Stomach (tissue), 9 donors: ENCODE data around the gene LITAF. TPM values are rescaled to one million over a fixed set of nuclear protein-coding genes. Genes with fewer than 3 reads are reported as not detected.

Experiments
- DNase-seq, 2 donors: peaks; one replicate each; pipeline versions ENCODE4 v3.0.0 to v3.0.0-alpha.2; 2013 to 2019
- H3K27ac ChIP-seq, 5 donors: fragments of 200-600 bp in 4 of 5; sonication (generic) in 4 of 5; one replicate each; pipeline ENCODE4 v1.5.1; 2013 to 2019; ENCODE audit warnings: mild to moderate bottlenecking in 1 of 5, moderate library complexity in 1 of 5
- H3K27me3 ChIP-seq, 3 donors: fragments of 200-600 bp; sonication (generic); one replicate each; pipeline ENCODE4 v1.5.1; 2017 to 2019; ENCODE audit warnings: mixed run types in 1 of 3
- H3K36me3 ChIP-seq, 4 donors: fragments of 200-600 bp; sonication (generic); 1 replicate in 3 of 4; 2 replicates in 1 of 4; pipeline ENCODE4 v1.5.1; 2016 to 2019
- H3K4me1 ChIP-seq, 4 donors: fragments of 200-600 bp; sonication (generic); one replicate each; pipeline ENCODE4 v1.5.1; 2016 to 2019
- H3K4me3 ChIP-seq, 4 donors: fragments of 200-600 bp; sonication (generic) in 3 of 4; one replicate each; pipeline ENCODE4 v1.5.1; 2016 to 2019; ENCODE audit warnings: mild to moderate bottlenecking in 1 of 4
- H3K9me3 ChIP-seq, 4 donors: fragments of 200-600 bp; sonication (generic); one replicate each; pipeline ENCODE4 v1.5.1; 2016 to 2019
- CTCF ChIP-seq, 7 experiments: fragments of 450-650 bp in 4 of 7; fragments of 200-600 bp in 3 of 7; sonication (generic) in 3 of 7; IDR thresholded peaks; one replicate each; pipeline ENCODE4 v1.5.1; 2016 to 2019; ENCODE audit warnings: antibody characterized with exemption in 7 of 7, control low read depth in 2 of 7, mild to moderate bottlenecking in 1 of 7
- EP300 ChIP-seq: sonication (generic); formaldehyde crosslinking; IDR thresholded peaks from one replicate; pipeline ENCODE4 v1.6.1; 2017; ENCODE audit warnings: antibody characterized with exemption
- POLR2A ChIP-seq, 4 donors: fragments of 450-650 bp; IDR thresholded peaks; one replicate each; pipeline ENCODE4 v1.6.1; 2016; ENCODE audit warnings: antibody characterized with exemption in 4 of 4, control low read depth in 2 of 4, mild to moderate bottlenecking in 1 of 4, moderate library complexity in 1 of 4
- POLR2AphosphoS5 ChIP-seq, 3 donors: sonication (generic); formaldehyde crosslinking; IDR thresholded peaks; one replicate each; pipeline ENCODE4 v1.6.1; 2016; ENCODE audit warnings: antibody characterized with exemption in 3 of 3
- WGBS, 5 donors: extraction: QIAGEN DNeasy Blood & Tissue Kit in 3 of 5; methylation state at CpG; one replicate each; pipeline versions ENCODE4 v1.1.5 to v1.1.7; 2013 to 2018; 5-methylcytosine and 5-hydroxymethylcytosine counted together
- intact Hi-C: fragments of 100-400 bp; cut with DNase I; formaldehyde crosslinking; loops from one replicate; pipeline ENCODE4 v1.15.1; 2023; ENCODE audit warnings: low total_unique reads
- polyA plus RNA-seq, 3 donors: library from polyadenylated mRNA; stranded (reverse); fragments of 200-250 nt; gene quantifications; one replicate each; pipeline ENCODE4 v1.2.3, GENCODE V29; 2013
- total RNA-seq, 5 donors: library from RNA; depleted of rRNA; stranded (reverse); fragments of >200 nt; gene quantifications; one replicate each; pipeline versions ENCODE4 v1.1.0 to v1.2.3, GENCODE V29; 2014 to 2016
- donor health status: healthy with polysubstance abuse.
- donor health status: Bipolar disorder and iron deficiency.
- donor health status: healthy.

Gene LITAF
- total and polyA plus RNA-seq, 8 donors: 9.8 to 211 (median 60.2) TPM

- no peaks in the 10 kb centered on the region for H3K36me3 ChIP-seq
- no peak for DNase-seq
- peaks cover 0 to 12% (median 8%) of the 10 kb centered on the region in 3 donors for H3K27me3 ChIP-seq
- no peak for TF ChIP-seq POLR2AphosphoS5 (IDR thresholded peaks at IDR 0.05)
- no peak for TF ChIP-seq CTCF (IDR thresholded peaks at IDR 0.05)
- TF ChIP-seq POLR2A (IDR thresholded peaks at IDR 0.05): no peak
- TF ChIP-seq EP300: no peak
- no peak overlapping the region for H3K4me3 ChIP-seq
- peaks cover 0 to 11% (median 2%) of the 10 kb centered on the region in 4 donors for H3K4me1 ChIP-seq
- H3K9me3 ChIP-seq: no peaks in the 10 kb centered on the region
- no peak overlapping the region for H3K27ac ChIP-seq
- 70 to 77% (median 74%) methylated on average over 8 of the region's 8 CpGs for WGBS, 5 donors
- intact Hi-C loops: loop anchor here (10.0 kb wide), 2 partner anchors 114 to 126 kb away; no protein-coding TSS in a partner anchor
These were observed 56.4 kb downstream of the LITAF start for GRCh38 chr16:11530171-11530940.

GRCh38 chr16:11529285-11529684 is 57.4 kb downstream of the LITAF start:
- intact Hi-C loops: loop anchor here (10.0 kb wide), 2 partner anchors 64 to 286 kb away; no protein-coding TSS in a partner anchor
- Histone ChIP-seq H3K4me3 (no peak overlapping the region), H3K27me3 (peaks cover 0 to 12% (median 8%) of the 10 kb centered on the region in 3 donors), H3K9me3 (no peaks in the 10 kb centered on the region), H3K36me3 (no peaks in the 10 kb centered on the region), H3K4me1 (peaks cover 0 to 9% (median under 1%) of the 10 kb centered on the region in 4 donors), H3K27ac (no peak overlapping the region)
- WGBS, 5 donors: 64 to 90% (median 86%) methylated on average over 4 of the region's 4 CpGs
- no peak for DNase-seq
- TF ChIP-seq EP300 (no peak), CTCF (IDR thresholded peaks at IDR 0.05) (no peak), POLR2AphosphoS5 (IDR thresholded peaks at IDR 0.05) (no peak), POLR2A (IDR thresholded peaks at IDR 0.05) (no peak)

GRCh38 chr16:11528053-11528452 is 58.7 kb downstream of the LITAF start:
- peaks cover 0 to 5% (median 0%) of the 10 kb centered on the region in 4 donors for H3K4me1 ChIP-seq
- no peak for DNase-seq
- 83 to 93% (median 89%) methylated on average over 11 of the region's 11 CpGs for WGBS, 5 donors
- H3K4me3 ChIP-seq: no peak overlapping the region
- H3K9me3 ChIP-seq: no peaks in the 10 kb centered on the region
- intact Hi-C loops: loop anchor here (10.0 kb wide), 2 partner anchors 63 to 287 kb away; no protein-coding TSS in a partner anchor
- H3K27ac ChIP-seq: no peak overlapping the region
- H3K36me3 ChIP-seq: no peaks in the 10 kb centered on the region
- TF ChIP-seq CTCF (IDR thresholded peaks at IDR 0.05) (no peak), POLR2AphosphoS5 (IDR thresholded peaks at IDR 0.05) (no peak), POLR2A (IDR thresholded peaks at IDR 0.05) (no peak), EP300 (no peak)
- H3K27me3 ChIP-seq: peaks cover 0 to 12% (median 8%) of the 10 kb centered on the region in 3 donors

- Histone ChIP-seq H3K27me3 (peaks cover 0 to 12% (median 8%) of the 10 kb centered on the region in 3 donors), H3K4me1 (peaks cover 0 to 5% (median 0%) of the 10 kb centered on the region in 4 donors), H3K4me3 (no peak overlapping the region), H3K27ac (no peak overlapping the region), H3K9me3 (peaks cover 0 to 1% (median 0%) of the 10 kb centered on the region in 4 donors), H3K36me3 (no peaks in the 10 kb centered on the region)
- TF ChIP-seq CTCF (IDR thresholded peaks at IDR 0.05): no peak
- TF ChIP-seq EP300: no peak
- TF ChIP-seq POLR2A (IDR thresholded peaks at IDR 0.05): no peak
- TF ChIP-seq POLR2AphosphoS5 (IDR thresholded peaks at IDR 0.05): no peak
- 32 to 48% (median 40%) methylated on average over 12 to 18 of the region's 18 CpGs for WGBS, 5 donors
- DNase-seq: peak in 1 of 2 donors; percentile 29
- intact Hi-C loops: loop anchor here (10.0 kb wide), 2 partner anchors 62 to 288 kb away; no protein-coding TSS in a partner anchor
These were observed 59.9 kb downstream of the LITAF start for GRCh38 chr16:11526655-11527350.
